ENCODE data around the gene GJE1. TPM values are rescaled to one million over a fixed set of nuclear protein-coding genes. Genes with fewer than 3 reads are reported as not detected.
"Not testable (repeated sequence)": the region's sequence is repeated elsewhere in the genome, so short reads cannot be mapped to it uniquely, and the experiment has no call there.

The GJE1 gene
- total RNA-seq, 1 donor from 2014 or later = not detected

- H3K27ac Mint-ChIP-seq = peak within 1 kb of the TSS; percentile 91
- intact Hi-C loops (cut with micrococcal nuclease) = loop anchor here (1.0 to 10.0 kb wide), 7 partner anchors 9 to 1948 kb away; partner anchors contain the start of genes ADAT2, PEX3 and SF3B5
- H3K4me1 Mint-ChIP-seq = peaks cover 40% of the 10 kb centered on the region
- DNase-seq = peak; percentile 99
- H3K9me3 Mint-ChIP-seq = no peaks in the 10 kb centered on the region
- peaks cover 17% of the 10 kb centered on the region for H3K36me3 Mint-ChIP-seq (ENCODE audit: low read depth)
- no peaks in the 10 kb centered on the region for H3K27me3 Mint-ChIP-seq
- H3K4me3 Mint-ChIP-seq = peak within 1 kb of the TSS; percentile 96
These were observed 14.3 kb downstream of the GJE1 start, which contains the start of the genes NMBR and VTA1 for GRCh38 chr6:142146828-142147662. TSS of gene NMBR (minus strand) at chr6:142147122. CDS start at chr6:142088658, 58,464 bp downstream. TSS of gene VTA1 (plus strand) at chr6:142147263. CDS start at chr6:142147288, 25 bp downstream.

GRCh38 chr6:142152746-142153145, 20.0 kb downstream of the GJE1 start:
- peaks cover 15% of the 10 kb centered on the region for H3K36me3 Mint-ChIP-seq (ENCODE audit: low read depth)
- DNase-seq = no peak
- no peak overlapping the region for H3K4me3 Mint-ChIP-seq
- H3K27me3 Mint-ChIP-seq = no peaks in the 10 kb centered on the region
- no peaks in the 10 kb centered on the region for H3K9me3 Mint-ChIP-seq
- H3K4me1 Mint-ChIP-seq = peaks cover 35% of the 10 kb centered on the region
- intact Hi-C loops (cut with micrococcal nuclease) = no loop called here
- no peak overlapping the region for H3K27ac Mint-ChIP-seq

GRCh38 chr6:142153196-142153595, 20.5 kb downstream of the GJE1 start:
- no peak overlapping the region for H3K27ac Mint-ChIP-seq
- no peak overlapping the region for H3K4me3 Mint-ChIP-seq

DNA sequence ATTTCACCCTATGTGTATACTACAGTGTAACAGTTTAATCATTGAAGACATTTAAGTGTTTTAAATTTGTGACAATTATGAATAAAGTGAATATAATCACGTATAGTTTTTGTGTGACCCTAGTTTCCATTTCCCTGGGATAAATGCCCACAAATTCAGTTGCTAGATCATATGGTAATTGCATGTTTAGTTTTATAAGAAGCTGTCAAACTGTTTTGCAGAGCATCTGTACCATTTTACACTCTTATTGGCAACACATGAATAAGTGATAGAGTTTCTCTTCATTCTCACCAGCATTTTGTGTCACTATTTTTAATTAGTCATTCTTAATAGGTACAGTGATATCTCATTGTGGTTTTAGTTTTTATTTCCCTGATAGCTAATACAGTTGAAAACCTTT, 21.6 kb downstream of the GJE1 start:
- peaks cover 24% of the 10 kb centered on the region for H3K4me1 Mint-ChIP-seq
- H3K27me3 Mint-ChIP-seq = no peaks in the 10 kb centered on the region
- no peak overlapping the region for H3K27ac Mint-ChIP-seq
- H3K9me3 Mint-ChIP-seq = no peaks in the 10 kb centered on the region
- peaks cover 9% of the 10 kb centered on the region for H3K36me3 Mint-ChIP-seq (ENCODE audit: low read depth)
- DNase-seq = no peak
- H3K4me3 Mint-ChIP-seq = no peak overlapping the region
- intact Hi-C loops (cut with micrococcal nuclease) = no loop called here

More at GRCh38 chr6:142153196-142153595, 20.5 kb downstream of the GJE1 start:
- Mint-ChIP-seq H3K9me3 (no peaks in the 10 kb centered on the region), H3K27me3 (no peaks in the 10 kb centered on the region), H3K36me3 (ENCODE audit: low read depth) (peaks cover 13% of the 10 kb centered on the region), H3K4me1 (peaks cover 32% of the 10 kb centered on the region)
- intact Hi-C loops (cut with micrococcal nuclease) = no loop called here
- no peak for DNase-seq

- Mint-ChIP-seq H3K27me3 (no peaks in the 10 kb centered on the region), H3K27ac (no peak overlapping the region), H3K9me3 (no peaks in the 10 kb centered on the region), H3K4me3 (no peak overlapping the region), H3K4me1 (peaks cover 18% of the 10 kb centered on the region), H3K36me3 (ENCODE audit: low read depth) (peaks cover 8% of the 10 kb centered on the region)
- intact Hi-C loops (cut with micrococcal nuclease) = no loop called here
- no peak for DNase-seq
These were observed 22.4 kb downstream of the GJE1 start for GRCh38 chr6:142155091-142155490.

GRCh38 chr6:142155895-142156757, 23.4 kb downstream of the GJE1 start:
- Mint-ChIP-seq H3K4me3 (peak overlapping the region; percentile 4), H3K36me3 (ENCODE audit: low read depth) (peaks cover under 1% of the 10 kb centered on the region), H3K27me3 (no peaks in the 10 kb centered on the region), H3K9me3 (no peaks in the 10 kb centered on the region), H3K4me1 (peaks cover 10% of the 10 kb centered on the region), H3K27ac (no peak overlapping the region)
- intact Hi-C loops (cut with micrococcal nuclease) = loop anchor here (1.0 to 2.0 kb wide), 2 partner anchors 9 to 51 kb away; partner anchors contain the start of genes NMBR and VTA1
- DNase-seq = no peak

GRCh38 chr6:142156758-142157068, 24.0 kb downstream of the GJE1 start:
- DNase-seq; H3K4me3 Mint-ChIP-seq; H3K36me3 Mint-ChIP-seq (ENCODE audit: low read depth); H3K27me3 Mint-ChIP-seq; H3K9me3 Mint-ChIP-seq; H3K27ac Mint-ChIP-seq: not testable (repeated sequence)
- intact Hi-C loops (cut with micrococcal nuclease) = loop anchor here (1.0 to 2.0 kb wide), 2 partner anchors 9 to 50 kb away; partner anchors contain the start of genes NMBR and VTA1
- H3K4me1 Mint-ChIP-seq = peaks cover 10% of the 10 kb centered on the region

DNA sequence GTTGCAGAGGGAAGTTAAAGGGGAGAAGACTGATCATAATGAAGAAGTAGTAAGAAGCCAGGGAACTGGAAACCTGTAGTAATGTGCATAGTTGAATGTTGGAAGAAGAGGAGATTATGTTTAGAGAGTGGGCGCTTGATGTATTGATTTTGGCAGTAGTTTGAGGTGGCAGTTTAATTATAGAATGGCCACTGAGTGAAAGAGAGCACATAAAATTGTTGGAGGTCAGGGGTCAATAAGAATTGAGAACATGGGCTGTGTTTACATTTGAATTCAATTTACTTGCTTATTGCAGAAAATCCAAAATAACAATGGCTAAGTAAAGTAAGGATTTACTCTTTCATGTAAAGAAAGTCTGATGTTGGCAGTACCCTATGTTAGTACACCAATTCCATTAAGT, 30.1 kb downstream of the GJE1 start:
- no peak overlapping the region for H3K4me3 Mint-ChIP-seq
- H3K27ac Mint-ChIP-seq = no peak overlapping the region
- H3K9me3 Mint-ChIP-seq = no peaks in the 10 kb centered on the region
- DNase-seq = no peak
- H3K27me3 Mint-ChIP-seq = no peaks in the 10 kb centered on the region
- H3K4me1 Mint-ChIP-seq = peaks cover 4% of the 10 kb centered on the region
- intact Hi-C loops (cut with micrococcal nuclease) = no loop called here
- H3K36me3 Mint-ChIP-seq (ENCODE audit: low read depth) = peaks cover 5% of the 10 kb centered on the region

- intact Hi-C loops (cut with micrococcal nuclease) = no loop called here
- no peak for DNase-seq
- H3K4me1 Mint-ChIP-seq = peaks cover 4% of the 10 kb centered on the region
- no peak overlapping the region for H3K4me3 Mint-ChIP-seq
- H3K36me3 Mint-ChIP-seq (ENCODE audit: low read depth) = peaks cover 10% of the 10 kb centered on the region
- H3K27me3 Mint-ChIP-seq = no peaks in the 10 kb centered on the region
- no peaks in the 10 kb centered on the region for H3K9me3 Mint-ChIP-seq
- H3K27ac Mint-ChIP-seq = no peak overlapping the region
These were observed 32.5 kb downstream of the GJE1 start for GRCh38 chr6:142165227-142165626.

- peaks cover 16% of the 10 kb centered on the region for H3K36me3 Mint-ChIP-seq (ENCODE audit: low read depth)
- no peaks in the 10 kb centered on the region for H3K9me3 Mint-ChIP-seq
- H3K27me3 Mint-ChIP-seq = no peaks in the 10 kb centered on the region
- no peak for DNase-seq
- intact Hi-C loops (cut with micrococcal nuclease) = no loop called here
- H3K27ac Mint-ChIP-seq = no peak overlapping the region
- peaks cover 4% of the 10 kb centered on the region for H3K4me1 Mint-ChIP-seq
- no peak overlapping the region for H3K4me3 Mint-ChIP-seq
These were observed 34.3 kb downstream of the GJE1 start for GRCh38 chr6:142167071-142167470.

GRCh38 chr6:142167486-142167885, 34.8 kb downstream of the GJE1 start:
- DNase-seq = no peak
- H3K27ac Mint-ChIP-seq = no peak overlapping the region
- H3K27me3 Mint-ChIP-seq = no peaks in the 10 kb centered on the region
- peaks cover 19% of the 10 kb centered on the region for H3K36me3 Mint-ChIP-seq (ENCODE audit: low read depth)
- intact Hi-C loops (cut with micrococcal nuclease) = no loop called here
- no peak overlapping the region for H3K4me3 Mint-ChIP-seq
- H3K9me3 Mint-ChIP-seq = no peaks in the 10 kb centered on the region
- H3K4me1 Mint-ChIP-seq = peaks cover 4% of the 10 kb centered on the region

DNA sequence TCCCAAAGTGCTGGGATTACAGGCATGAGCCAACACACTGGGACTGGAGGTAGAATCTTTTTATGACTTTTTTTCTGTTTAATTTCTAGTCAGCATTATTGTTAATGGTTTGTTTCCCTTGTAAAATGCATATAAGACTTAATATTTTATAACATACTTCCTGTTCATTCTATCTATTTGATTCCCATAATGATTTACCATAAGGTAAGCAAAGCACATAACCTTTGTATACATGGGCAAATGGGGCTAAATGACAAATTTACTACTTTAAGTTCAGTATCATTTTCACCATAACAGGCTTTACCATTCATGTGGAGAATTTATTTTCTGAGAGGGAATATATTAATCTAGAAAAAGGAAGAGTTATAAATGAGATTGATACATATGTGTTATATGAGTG, 38.6 kb downstream of the GJE1 start:
- Mint-ChIP-seq H3K27ac (no peak overlapping the region), H3K36me3 (ENCODE audit: low read depth) (peaks cover 44% of the 10 kb centered on the region), H3K4me3 (no peak overlapping the region), H3K4me1 (no peaks in the 10 kb centered on the region), H3K9me3 (no peaks in the 10 kb centered on the region), H3K27me3 (no peaks in the 10 kb centered on the region)
- intact Hi-C loops (cut with micrococcal nuclease) = no loop called here
- no peak for DNase-seq

DNA sequence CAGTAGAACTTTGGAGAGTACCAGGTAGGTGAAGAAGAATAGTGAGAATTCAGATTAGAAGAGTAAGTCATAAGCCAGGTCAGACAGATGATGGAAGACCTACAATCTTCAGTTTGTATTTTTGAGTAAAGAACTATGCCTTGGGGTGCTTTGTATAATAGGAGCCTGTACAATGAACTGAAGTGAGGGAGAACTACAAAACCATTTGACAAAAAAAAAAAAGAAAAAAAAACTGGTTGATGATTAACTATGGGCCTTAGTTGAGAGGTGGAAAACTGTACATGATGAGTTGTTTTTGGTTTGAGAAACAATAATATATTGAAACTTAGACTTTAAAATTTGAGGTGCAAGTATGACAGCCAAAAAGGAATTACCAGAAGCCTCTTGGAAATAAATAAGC, 40.0 kb downstream of the GJE1 start:
- DNase-seq = no peak
- H3K4me3 Mint-ChIP-seq = no peak overlapping the region
- H3K27me3 Mint-ChIP-seq = no peaks in the 10 kb centered on the region
- peaks cover 48% of the 10 kb centered on the region for H3K36me3 Mint-ChIP-seq (ENCODE audit: low read depth)
- H3K4me1 Mint-ChIP-seq = no peaks in the 10 kb centered on the region
- H3K27ac Mint-ChIP-seq = no peak overlapping the region
- intact Hi-C loops (cut with micrococcal nuclease) = no loop called here
- H3K9me3 Mint-ChIP-seq = no peaks in the 10 kb centered on the region

GRCh38 chr6:142173980-142174379, 41.3 kb downstream of the GJE1 start:
- Mint-ChIP-seq H3K27ac (no peak overlapping the region), H3K4me1 (no peaks in the 10 kb centered on the region), H3K36me3 (ENCODE audit: low read depth) (peaks cover 52% of the 10 kb centered on the region), H3K4me3 (no peak overlapping the region), H3K9me3 (no peaks in the 10 kb centered on the region), H3K27me3 (no peaks in the 10 kb centered on the region)
- no peak for DNase-seq
- intact Hi-C loops (cut with micrococcal nuclease) = no loop called here

All from activated CD4-positive, alpha-beta T cell treated with anti-CD3 and anti-CD28 coated beads, Interleukin-2, amount 10 ng/mL, durations not matched to agents 24 days and 14 days (primary cell).